HG03575 (cell line): Measurements from ENCODE around the gene CHD9.
"Not testable (repeated sequence)": the region's sequence is repeated elsewhere in the genome, so short reads cannot be mapped to it uniquely, and the experiment has no call there.

Experiments
- ATAC-seq: cut with Tn5 transposase; IDR thresholded peaks from one replicate; pipeline ENCODE4 v1.9.1; 2021; ENCODE audit not compliant: unreplicated experiment, insufficient number of reproducible peaks, low FRiP score; ENCODE audit errors: extremely low read depth

CHD9 gene

GRCh38 chr16:53285236-53285635, 230.4 kb downstream of the CHD9 start:
- no peak for ATAC-seq

- ATAC-seq, result no peak
These were observed 235.7 kb downstream of the CHD9 start for GRCh38 chr16:53290520-53290919.

- no peak for ATAC-seq
These were observed 237.1 kb downstream of the CHD9 start for GRCh38 chr16:53291757-53292392.

- ATAC-seq, result no peak
These were observed 242.7 kb downstream of the CHD9 start for GRCh38 chr16:53297477-53297876.

GRCh38 chr16:53304334-53304733, 249.5 kb downstream of the CHD9 start:
- ATAC-seq, result no peak

- no peak for ATAC-seq
These were observed 251.0 kb downstream of the CHD9 start for GRCh38 chr16:53305743-53306142.

- ATAC-seq, result no peak
These were observed 254.7 kb downstream of the CHD9 start for GRCh38 chr16:53309457-53309856.

GRCh38 chr16:53320992-53321391, 266.2 kb downstream of the CHD9 start:
- no peak for ATAC-seq

- no peak for ATAC-seq
These were observed 269.1 kb downstream of the CHD9 start for GRCh38 chr16:53323924-53324323.

GRCh38 chr16:53330991-53331390, 276.2 kb downstream of the CHD9 start:
- ATAC-seq, result not testable (repeated sequence)

GRCh38 chr16:53334581-53334980, 279.8 kb downstream of the CHD9 start:
- no peak for ATAC-seq

GRCh38 chr16:53337294-53337693, 282.5 kb downstream of the CHD9 start:
- ATAC-seq, result no peak

GRCh38 chr16:53341792-53342191, 287.0 kb downstream of the CHD9 start:
- ATAC-seq, result no peak

GRCh38 chr16:53355064-53355463, 300.3 kb downstream of the CHD9 start:
- no peak for ATAC-seq

GRCh38 chr16:53356478-53357207, 301.9 kb downstream of the CHD9 start:
- no peak for ATAC-seq

GRCh38 chr16:53357208-53357586, 302.4 kb downstream of the CHD9 start:
- ATAC-seq, result no peak

- ATAC-seq, result no peak
These were observed 303.2 kb downstream of the CHD9 start for GRCh38 chr16:53357955-53358354.

GRCh38 chr16:53358884-53359283, 304.1 kb downstream of the CHD9 start:
- ATAC-seq, result no peak

- no peak for ATAC-seq
These were observed 315.1 kb downstream of the CHD9 start for GRCh38 chr16:53369921-53370320.

- no peak for ATAC-seq
These were observed 316.0 kb downstream of the CHD9 start for GRCh38 chr16:53370827-53371226.
